GM13976 (cell line): Measurements from ENCODE around the gene ATP6V0C.

Source experiments
- DNase-seq: peaks from one replicate; pipeline ENCODE4 v3.0.0; 2012; ENCODE audit warnings: low spot score
- CTCF ChIP-seq: IDR thresholded peaks from 2 replicates; pipeline ENCODE4 v1.5.1; 2012; ENCODE audit warnings: borderline replicate concordance, mild to moderate bottlenecking; ENCODE audit not compliant: insufficient read depth; ENCODE audit errors: extremely low read depth, missing control alignments, control extremely low read depth
- in situ Hi-C: fragments of 300-500 bp; cut with MboI; formaldehyde crosslinking; loops from one replicate; pipeline ENCODE4 v1.12.0; 2022; ENCODE audit warnings: low sequenced_read_pairs, mixed read lengths, inconsistent platforms; ENCODE audit not compliant: unreplicated experiment

The ATP6V0C gene

DNA sequence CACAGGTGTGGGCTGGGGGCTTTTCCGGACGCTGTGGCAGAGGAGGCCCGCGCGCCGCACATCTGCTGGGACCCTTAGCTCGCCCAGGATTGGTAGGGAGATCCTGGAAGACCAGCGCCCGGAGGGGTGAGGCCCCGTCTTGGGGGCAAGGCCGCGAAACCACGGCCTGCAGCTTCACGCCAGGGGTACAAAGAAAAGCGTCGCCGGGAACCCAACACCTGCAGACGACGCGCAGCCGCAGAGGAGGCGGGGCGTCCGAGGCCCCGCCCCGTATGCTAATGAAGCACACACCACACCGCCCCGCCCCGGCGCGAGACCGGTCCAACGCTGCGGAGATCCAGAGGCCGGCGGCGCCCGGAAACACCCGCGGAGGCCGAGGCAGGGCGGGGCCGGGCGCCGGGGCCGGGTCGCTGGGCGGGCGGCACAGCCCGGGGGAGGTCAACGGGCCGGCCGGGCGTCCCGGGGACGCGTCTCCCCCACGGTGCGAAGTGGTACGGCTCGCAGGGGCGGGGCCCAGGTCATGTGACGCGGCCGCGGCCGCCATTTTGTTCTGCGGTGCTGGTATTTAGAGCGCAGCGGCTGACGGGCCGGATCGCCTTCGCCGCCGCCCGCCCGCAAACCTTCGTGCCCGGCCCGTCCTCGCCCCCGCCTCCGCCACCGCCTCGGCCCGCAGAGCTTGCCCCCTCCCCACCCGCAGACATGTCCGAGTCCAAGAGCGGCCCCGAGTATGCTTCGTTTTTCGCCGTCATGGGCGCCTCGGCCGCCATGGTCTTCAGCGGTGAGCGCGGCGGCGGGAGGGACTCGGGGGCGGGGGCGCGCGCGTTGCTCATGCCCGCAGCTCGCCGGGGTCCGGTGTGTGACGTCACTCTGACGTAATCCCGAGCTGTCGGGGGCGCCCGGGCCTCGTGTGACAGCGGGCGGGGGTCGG is at the start of gene ATP6V0C:
Gene ATP6V0C, plus strand, starts transcription at position 548 of the 928 bp plus-strand sequence. Its CDS starts 152 bp downstream, at position 700.
- DNase-seq = peak; percentile 98
- in situ Hi-C loops = no loop called here

DNA sequence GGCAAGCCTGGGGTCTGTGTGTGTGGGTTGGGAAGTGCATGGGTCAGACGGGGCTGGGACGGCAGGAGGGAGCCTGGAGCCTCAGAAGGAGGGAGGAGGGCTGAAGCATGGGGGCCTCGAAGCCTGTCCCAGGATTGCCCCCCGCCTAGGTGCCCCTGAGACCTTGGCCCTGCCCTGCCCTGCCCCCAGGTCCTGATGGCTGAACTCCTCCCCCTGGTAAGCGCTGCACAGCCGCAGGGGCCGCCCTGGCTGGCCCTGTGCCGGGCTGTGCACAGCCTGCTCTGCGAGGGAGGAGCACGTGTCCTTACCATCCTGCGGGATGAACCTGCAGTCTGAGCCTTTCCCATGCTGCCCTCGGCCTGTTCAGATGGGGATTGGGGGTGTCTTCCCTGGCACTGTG is 49.4 kb upstream of the ATP6V0C start:
- no peak for DNase-seq
- in situ Hi-C loops = no loop called here
- no peak for TF ChIP-seq CTCF

More for the DNA sequence above, at the start of gene ATP6V0C:
- no peak for TF ChIP-seq CTCF

DNA sequence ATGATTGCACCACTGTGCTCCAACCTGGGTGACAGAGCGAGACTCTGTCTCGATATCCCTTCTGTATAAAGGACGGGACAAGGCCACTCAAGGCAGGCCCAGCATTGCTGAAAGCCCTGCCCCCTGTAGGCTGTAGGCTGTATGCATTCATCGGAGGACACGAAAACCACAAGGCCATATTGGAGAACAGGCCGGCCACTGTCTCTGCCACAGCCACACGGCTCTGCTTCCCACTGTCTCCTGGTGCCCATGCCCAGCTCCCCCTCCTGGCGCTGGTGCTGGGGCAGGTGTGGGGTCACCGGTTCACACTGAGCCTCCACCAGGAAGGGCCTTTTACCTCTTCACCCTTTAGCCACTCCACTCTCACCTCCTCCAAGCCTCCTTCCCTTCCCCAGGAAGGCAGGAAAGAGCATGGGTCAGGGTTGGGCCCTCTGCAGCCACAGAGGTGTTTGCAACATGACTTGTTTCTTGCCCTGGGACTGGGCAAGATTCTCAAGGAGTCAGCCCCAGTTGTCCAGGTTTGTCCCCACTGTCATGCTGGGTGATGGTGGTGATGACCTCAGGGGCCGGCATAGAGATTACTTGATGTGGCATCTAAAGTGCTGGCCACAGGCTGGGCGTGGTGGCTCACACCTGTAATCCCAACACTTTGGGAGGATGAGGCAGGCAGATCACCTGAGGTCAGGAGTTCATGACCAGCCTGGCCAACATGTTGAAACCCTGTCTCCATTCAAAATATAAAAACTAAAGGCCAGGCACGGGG is 47.9 kb upstream of the ATP6V0C start:
- TF ChIP-seq CTCF = no peak
- DNase-seq = no peak
- in situ Hi-C loops = no loop called here

GRCh38 chr16:2466667-2467527 is 46.9 kb upstream of the ATP6V0C start:
- in situ Hi-C loops = no loop called here
- DNase-seq = no peak
- TF ChIP-seq CTCF = no peak

- in situ Hi-C loops = no loop called here
- DNase-seq = peak; percentile 78
- peak; percentile 32 for TF ChIP-seq CTCF
These were observed 46.1 kb upstream of the ATP6V0C start for GRCh38 chr16:2467528-2468232.
